GM18907 (cell line): ENCODE measurements around the gene ECHDC1.
"Not testable (repeated sequence)": the region's sequence is repeated elsewhere in the genome, so short reads cannot be mapped to it uniquely, and the experiment has no call there.

Experiments used
- ATAC-seq: cut with Tn5 transposase; IDR thresholded peaks from one replicate; pipeline ENCODE4 v1.9.1; 2021; ENCODE audit warnings: mild to moderate bottlenecking, moderate library complexity; ENCODE audit not compliant: unreplicated experiment

Gene ECHDC1

GRCh38 chr6:127343809-127344659 is 625 bp upstream of the ECHDC1 start:
- ATAC-seq, result no peak

- no peak for ATAC-seq
These were observed 988 bp downstream of the ECHDC1 start for GRCh38 chr6:127342296-127342945.

GRCh38 chr6:127341471-127342202 is 1.8 kb downstream of the ECHDC1 start:
- ATAC-seq, result peak; percentile 33

GRCh38 chr6:127340171-127340570 is 3.2 kb downstream of the ECHDC1 start:
- ATAC-seq, result no peak

- ATAC-seq, result no peak
These were observed 4.5 kb downstream of the ECHDC1 start for GRCh38 chr6:127338936-127339335.

- no peak for ATAC-seq
These were observed 10.9 kb downstream of the ECHDC1 start for GRCh38 chr6:127332383-127332961.

- not testable (repeated sequence) for ATAC-seq
These were observed 12.2 kb downstream of the ECHDC1 start for GRCh38 chr6:127331256-127331655.

GRCh38 chr6:127328043-127328609 is 15.3 kb downstream of the ECHDC1 start:
- no peak for ATAC-seq

- no peak for ATAC-seq
These were observed 23.7 kb downstream of the ECHDC1 start for GRCh38 chr6:127319686-127320085.

GRCh38 chr6:127317388-127318128 is 25.9 kb downstream of the ECHDC1 start:
- ATAC-seq, result no peak

- no peak for ATAC-seq
These were observed 37.7 kb downstream of the ECHDC1 start for GRCh38 chr6:127305741-127306140.

GRCh38 chr6:127303917-127304316 is 39.5 kb downstream of the ECHDC1 start:
- ATAC-seq, result no peak

- peak; percentile 80 for ATAC-seq
These were observed 40.4 kb downstream of the ECHDC1 start for GRCh38 chr6:127302728-127303660.

GRCh38 chr6:127301199-127301700 is 42.2 kb downstream of the ECHDC1 start:
- ATAC-seq, result no peak

GRCh38 chr6:127300411-127300810 is 43.0 kb downstream of the ECHDC1 start:
- no peak for ATAC-seq

GRCh38 chr6:127299522-127300240 is 43.7 kb downstream of the ECHDC1 start:
- no peak for ATAC-seq

GRCh38 chr6:127298475-127298874 is 44.9 kb downstream of the ECHDC1 start:
- no peak for ATAC-seq

GRCh38 chr6:127297502-127298070 is 45.8 kb downstream of the ECHDC1 start:
- no peak for ATAC-seq
